Fibroblast of the aortic adventitia (primary cell): ENCODE data around the gene ADGRF5. TPM values are rescaled to one million over a fixed set of nuclear protein-coding genes. Genes with fewer than 3 reads are reported as not detected.

Source experiments
- DNase-seq: peaks from one replicate; pipeline ENCODE4 v3.0.0-alpha.2; 2010; ENCODE audit warnings: low read depth
- H3K4me3 ChIP-seq: 2 replicates; pipeline ENCODE4 v1.5.1; 2011; ENCODE audit warnings: low read depth, mild to moderate bottlenecking, control low read depth, low read length, moderate library complexity
- total RNA-seq: library from RNA; depleted of rRNA; stranded (reverse); fragments of >200 nt; gene quantifications from 2 replicates; pipeline ENCODE4 v1.2.3, GENCODE V29; 2012; ENCODE audit warnings: low replicate concordance
- TF ChIP-seq, protein P1 (sequence below): IDR thresholded peaks from 2 replicates; pipeline ENCODE4 v1.5.1; 2011; ENCODE audit warnings: mild to moderate bottlenecking, low read length, control low read depth, inconsistent platforms; ENCODE audit not compliant: insufficient read depth

The ADGRF5 gene
- total RNA-seq, 1 donor = under 0.01 TPM

DNA sequence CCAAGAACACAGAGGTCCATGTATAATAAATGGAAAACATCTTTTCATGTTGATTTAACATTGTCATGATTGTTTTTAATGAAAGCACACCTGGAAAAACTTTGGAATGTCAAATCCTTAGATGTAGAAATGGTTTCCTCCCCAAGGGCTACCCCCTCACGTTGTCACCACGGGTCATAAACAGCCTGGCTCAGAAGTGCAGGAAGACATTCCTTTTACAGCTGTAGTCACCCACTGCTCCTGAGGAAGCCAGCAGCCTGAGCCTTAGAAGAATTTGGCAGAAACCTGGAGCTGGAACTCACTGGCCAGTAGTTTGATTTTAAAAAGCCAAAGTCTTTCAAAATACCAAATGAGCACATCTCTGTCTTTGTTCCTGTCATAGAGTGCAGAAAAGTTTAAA is 23.7 kb downstream of the ADGRF5 start:
- DNase-seq = no peak
- TF ChIP-seq, protein P1, sequence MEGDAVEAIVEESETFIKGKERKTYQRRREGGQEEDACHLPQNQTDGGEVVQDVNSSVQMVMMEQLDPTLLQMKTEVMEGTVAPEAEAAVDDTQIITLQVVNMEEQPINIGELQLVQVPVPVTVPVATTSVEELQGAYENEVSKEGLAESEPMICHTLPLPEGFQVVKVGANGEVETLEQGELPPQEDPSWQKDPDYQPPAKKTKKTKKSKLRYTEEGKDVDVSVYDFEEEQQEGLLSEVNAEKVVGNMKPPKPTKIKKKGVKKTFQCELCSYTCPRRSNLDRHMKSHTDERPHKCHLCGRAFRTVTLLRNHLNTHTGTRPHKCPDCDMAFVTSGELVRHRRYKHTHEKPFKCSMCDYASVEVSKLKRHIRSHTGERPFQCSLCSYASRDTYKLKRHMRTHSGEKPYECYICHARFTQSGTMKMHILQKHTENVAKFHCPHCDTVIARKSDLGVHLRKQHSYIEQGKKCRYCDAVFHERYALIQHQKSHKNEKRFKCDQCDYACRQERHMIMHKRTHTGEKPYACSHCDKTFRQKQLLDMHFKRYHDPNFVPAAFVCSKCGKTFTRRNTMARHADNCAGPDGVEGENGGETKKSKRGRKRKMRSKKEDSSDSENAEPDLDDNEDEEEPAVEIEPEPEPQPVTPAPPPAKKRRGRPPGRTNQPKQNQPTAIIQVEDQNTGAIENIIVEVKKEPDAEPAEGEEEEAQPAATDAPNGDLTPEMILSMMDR = no peak
- H3K4me3 ChIP-seq = no peak overlapping the region

GRCh38 chr6:46896871-46897270 is 24.9 kb downstream of the ADGRF5 start:
- H3K4me3 ChIP-seq = no peak overlapping the region
- TF ChIP-seq, protein P1 = no peak
- no peak for DNase-seq

- no peak overlapping the region for H3K4me3 ChIP-seq
- TF ChIP-seq, protein P1 = no peak
- DNase-seq = no peak
Observed at GRCh38 chr6:46895930-46896329, 25.8 kb downstream of the ADGRF5 start.

DNA sequence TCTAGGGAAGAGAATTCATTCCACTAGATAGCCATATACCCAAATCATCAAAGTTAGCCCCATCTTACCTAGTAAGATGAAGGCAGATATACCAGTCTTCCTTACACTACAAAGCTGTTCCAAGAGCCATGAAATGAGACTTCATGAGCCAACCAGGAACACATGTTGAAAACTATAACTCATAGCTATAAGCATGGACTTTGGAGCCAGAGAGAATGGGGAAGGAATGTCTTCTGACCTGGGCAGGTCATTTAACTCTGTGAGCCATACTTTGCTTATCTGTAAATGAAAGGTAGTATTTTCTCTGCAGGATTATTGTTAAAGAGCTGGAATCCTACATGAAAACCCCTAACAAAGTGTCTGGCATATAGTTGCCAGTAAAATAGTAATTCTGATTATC is 27.3 kb downstream of the ADGRF5 start:
- TF ChIP-seq, protein P1 = no peak
- no peak for DNase-seq
- H3K4me3 ChIP-seq = no peak overlapping the region

DNA sequence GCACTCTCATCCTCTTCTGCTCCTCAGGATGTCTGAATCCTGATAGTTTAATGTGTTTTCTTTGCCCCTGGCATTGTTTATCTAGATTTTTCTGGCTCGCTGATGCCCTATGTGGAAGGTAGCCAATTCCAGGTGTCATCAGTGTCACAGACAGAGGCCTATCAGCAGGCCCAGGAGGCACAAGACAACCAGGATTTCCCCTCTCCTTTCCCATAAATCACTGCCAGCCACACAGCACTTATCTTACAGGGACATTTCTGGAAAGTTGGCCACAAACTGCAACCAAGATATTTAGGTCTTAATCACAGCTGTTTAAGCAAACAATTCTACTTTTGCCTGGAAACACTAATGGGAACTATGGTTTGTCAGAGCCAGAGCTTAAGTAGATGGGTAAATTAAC is 28.1 kb downstream of the ADGRF5 start:
- TF ChIP-seq, protein P1 = no peak
- no peak overlapping the region for H3K4me3 ChIP-seq
- peak; percentile 3 for DNase-seq

GRCh38 chr6:46891252-46891795 is 30.4 kb downstream of the ADGRF5 start:
- no peak overlapping the region for H3K4me3 ChIP-seq
- TF ChIP-seq, protein P1 = no peak
- DNase-seq = no peak

GRCh38 chr6:46888578-46888977 is 33.2 kb downstream of the ADGRF5 start:
- no peak for DNase-seq
- no peak overlapping the region for H3K4me3 ChIP-seq
- TF ChIP-seq, protein P1 = no peak
